ENCODE measurements around the gene CGREF1.
A peak's percentile ranks its signal among the peaks of the same experiment; 100 is the strongest.

Gene CGREF1

DNA sequence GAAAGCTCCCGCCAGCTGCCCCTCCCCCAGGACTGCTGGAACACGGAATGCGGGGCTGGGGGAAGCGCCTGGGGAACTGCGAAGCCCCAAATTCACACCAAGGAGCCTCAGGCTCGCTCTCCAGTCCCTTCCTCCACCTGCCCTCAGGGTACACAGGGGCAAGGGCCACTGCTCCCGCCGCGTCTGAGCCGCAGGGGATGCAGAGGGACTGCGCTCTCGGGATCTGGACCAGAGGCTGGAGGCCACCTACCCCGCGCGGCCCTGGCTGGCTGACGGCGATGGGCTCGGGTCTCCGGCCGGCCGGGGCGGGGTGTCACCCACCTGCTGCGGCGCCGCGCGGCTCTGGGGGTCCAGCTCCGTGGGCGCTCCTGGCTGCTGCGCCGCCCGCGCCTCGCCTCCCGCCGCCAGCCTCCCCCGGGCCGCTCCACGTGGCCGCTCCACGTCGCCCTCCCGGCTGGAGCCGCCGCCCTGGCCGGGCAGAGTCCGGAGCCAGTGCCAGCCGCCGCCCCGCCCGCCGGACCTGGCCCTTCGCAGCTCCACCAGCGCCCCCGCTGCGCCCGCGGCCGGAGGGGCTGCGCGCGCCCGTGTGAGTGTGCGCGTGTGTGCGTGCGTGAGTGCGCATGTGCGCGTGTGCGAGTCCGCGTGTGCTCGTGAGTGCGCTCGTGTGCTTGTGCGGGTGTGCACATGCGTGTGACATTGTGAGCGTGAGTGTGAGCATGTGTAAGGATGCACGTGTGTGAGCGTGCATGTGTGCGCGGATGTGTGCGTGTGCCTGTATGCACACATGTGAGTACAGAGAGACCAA lies at the start of gene CGREF1:
CGREF1 (minus strand) TSS at position 604 of the 805 bp plus-strand sequence. CDS start 14,762 bp downstream, outside the sequence.
- DNase-seq, result peak; percentile 9

GRCh38 chr2:27164960-27165763 lies 46.2 kb upstream of the CGREF1 start:
- no peak for DNase-seq

- no peak for DNase-seq
Measured at GRCh38 chr2:27162151-27163121, 43.5 kb upstream of the CGREF1 start.

- no peak for DNase-seq
Measured at GRCh38 chr2:27160191-27160590, 41.3 kb upstream of the CGREF1 start.

GRCh38 chr2:27159271-27159670 lies 40.3 kb upstream of the CGREF1 start:
- no peak for DNase-seq

GRCh38 chr2:27158468-27158867 lies 39.5 kb upstream of the CGREF1 start:
- DNase-seq, result no peak

- DNase-seq, result no peak
Measured at GRCh38 chr2:27155069-27155520, 36.2 kb upstream of the CGREF1 start.

DNA sequence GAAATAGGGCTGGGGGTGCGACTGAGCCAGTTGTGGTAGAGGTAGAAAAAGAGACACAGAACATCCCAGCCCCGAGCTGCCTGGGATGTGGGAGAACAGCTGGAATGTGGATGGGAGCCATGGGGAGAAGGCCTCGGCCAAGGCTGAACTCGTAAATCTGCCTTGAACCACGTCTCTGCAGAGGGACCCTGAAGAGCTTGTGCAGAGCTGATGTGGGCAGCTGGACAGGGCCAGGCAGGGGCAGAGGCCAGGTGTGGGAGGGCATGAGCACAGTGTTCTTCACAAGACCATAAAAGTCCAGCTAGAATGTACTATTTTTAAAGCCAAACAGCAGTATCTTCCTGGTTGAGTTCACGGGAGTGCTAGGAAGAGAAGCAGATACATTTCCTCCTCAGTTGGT lies 35.6 kb upstream of the CGREF1 start:
- DNase-seq, result no peak

- DNase-seq, result no peak
Measured at GRCh38 chr2:27152796-27153464, 34.0 kb upstream of the CGREF1 start.

DNA sequence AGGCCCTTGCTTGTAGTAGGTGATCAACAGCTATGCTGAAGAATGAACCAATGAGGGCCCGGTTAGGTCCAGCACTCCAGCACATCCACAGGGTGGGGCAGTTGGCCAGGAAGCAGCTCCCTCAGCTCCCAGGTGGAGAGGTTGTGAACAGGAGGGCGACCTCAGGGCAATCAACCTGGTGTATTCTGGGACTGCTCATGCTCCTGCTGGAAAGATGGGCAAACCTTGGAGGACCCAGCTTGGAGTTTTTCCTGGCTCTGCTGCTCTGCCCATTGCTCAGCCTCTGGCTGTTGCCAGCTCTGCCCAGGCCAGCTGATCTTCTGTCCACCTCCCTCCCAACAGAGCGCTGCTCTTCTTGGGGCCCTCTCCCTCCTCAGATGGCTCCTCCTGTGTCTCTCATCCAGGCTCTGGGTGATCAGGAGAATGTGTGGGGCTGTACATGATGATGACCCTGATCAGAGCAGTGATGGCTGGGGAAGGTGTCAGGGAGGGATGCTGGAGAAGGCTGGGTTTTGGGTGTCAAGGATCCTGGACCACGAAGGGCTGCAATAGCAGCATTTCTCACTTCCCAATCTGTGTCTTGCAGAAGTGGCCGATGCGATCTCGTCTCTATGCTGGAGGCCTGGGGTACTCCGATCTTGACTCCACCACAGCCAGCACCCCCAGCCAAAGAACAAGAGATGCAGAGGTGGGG lies 33.3 kb upstream of the CGREF1 start:
- no peak for DNase-seq

DNA sequence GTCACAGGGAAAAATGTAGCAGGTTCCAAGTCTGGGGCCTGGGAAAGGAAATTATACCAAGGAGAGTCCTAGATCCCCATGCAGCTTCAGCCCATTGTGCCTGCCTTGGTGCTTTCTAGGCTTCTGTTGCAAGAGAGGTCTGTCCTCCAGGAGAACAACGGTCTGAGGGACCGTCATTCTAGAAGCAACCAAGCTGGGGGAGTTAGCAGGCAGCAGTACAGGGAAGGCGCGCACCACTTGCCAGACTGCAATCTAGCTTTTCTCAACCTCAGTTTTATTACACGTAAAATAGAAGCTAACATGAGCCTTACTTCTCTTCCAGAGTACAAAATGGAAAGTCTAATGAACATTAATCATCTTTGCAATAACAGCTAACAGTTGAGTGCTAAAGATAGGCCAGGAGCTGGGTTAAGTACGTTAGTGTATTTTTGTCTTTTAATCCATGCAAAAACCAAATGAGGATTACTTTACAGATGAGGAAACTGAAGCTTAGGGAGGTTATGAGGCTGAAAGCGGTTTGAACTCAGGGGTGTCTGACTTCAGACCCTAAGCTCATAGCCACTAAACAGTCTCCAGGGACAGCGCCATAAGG lies 31.8 kb upstream of the CGREF1 start:
- DNase-seq, result no peak

- no peak for DNase-seq
Measured at GRCh38 chr2:27149570-27150405, 30.9 kb upstream of the CGREF1 start.

DNA sequence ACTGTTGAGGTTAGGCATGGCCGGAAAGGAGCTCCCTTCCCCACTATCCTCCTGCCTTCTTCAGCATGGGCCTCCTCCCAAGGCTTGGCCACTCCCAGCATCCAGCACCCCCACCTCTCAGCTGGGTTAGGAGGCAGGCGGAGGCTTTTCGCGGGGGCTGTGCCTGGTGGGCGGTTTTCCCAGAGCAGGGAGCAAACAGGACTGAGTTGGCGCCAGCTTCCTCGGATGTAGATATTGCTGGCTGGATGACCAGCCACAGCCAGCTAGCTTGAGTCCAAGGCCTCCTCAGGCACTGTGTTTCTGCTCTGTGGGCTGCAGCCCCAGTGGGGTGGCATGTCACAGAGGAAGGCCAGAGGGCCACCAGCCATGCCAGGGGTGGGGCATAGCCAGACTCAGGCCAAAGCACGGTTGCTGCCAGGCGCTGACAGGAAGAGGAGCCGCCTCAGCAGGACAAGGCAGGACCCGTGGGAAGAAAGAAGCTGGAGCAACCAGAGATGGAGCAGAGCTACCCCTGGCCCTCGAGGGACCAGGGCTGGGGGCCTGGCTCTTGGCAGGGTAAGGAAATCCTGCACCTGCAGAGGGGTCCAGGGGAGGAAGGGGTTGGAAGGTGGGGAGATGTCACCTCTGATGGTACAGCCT lies 30.0 kb upstream of the CGREF1 start, which contains the start of gene TCF23:
TCF23 (plus strand) TSS at position 204 of the 639 bp plus-strand sequence; CDS start at position 334, 130 bp downstream.
- DNase-seq, result no peak

GRCh38 chr2:27147935-27148334 lies 29.0 kb upstream of the CGREF1 start:
- DNase-seq, result no peak

- no peak for DNase-seq
Measured at GRCh38 chr2:27145682-27146081, 26.8 kb upstream of the CGREF1 start.

- DNase-seq, result no peak
Measured at GRCh38 chr2:27143285-27143684, 24.4 kb upstream of the CGREF1 start.

- no peak for DNase-seq
Measured at GRCh38 chr2:27139310-27139709, 20.4 kb upstream of the CGREF1 start, which contains the start of gene PRR30. TSS of gene PRR30 (minus strand) at chr2:27139410. CDS start at chr2:27138329, 1,081 bp downstream.

DNA sequence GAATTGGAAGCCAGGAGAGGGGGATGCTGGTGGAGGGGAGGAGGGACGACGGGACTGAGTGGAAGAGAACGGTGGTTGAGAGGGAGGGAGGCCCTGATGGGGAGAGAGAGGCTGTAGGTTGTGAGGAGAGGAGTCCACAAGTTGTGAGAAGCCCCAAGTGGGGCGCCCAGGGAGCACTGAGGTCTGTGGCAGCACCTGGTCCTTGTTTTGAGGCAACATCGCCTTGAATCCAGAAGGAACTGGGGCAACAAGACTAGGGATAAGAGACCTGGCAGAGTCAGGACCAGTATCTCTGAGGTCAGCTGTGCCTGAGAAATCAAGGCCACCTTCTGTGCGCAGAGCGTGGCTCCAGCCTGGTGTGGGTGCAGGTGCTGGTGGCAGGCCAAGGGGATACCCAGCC lies 19.2 kb upstream of the CGREF1 start:
- DNase-seq, result no peak

DNA sequence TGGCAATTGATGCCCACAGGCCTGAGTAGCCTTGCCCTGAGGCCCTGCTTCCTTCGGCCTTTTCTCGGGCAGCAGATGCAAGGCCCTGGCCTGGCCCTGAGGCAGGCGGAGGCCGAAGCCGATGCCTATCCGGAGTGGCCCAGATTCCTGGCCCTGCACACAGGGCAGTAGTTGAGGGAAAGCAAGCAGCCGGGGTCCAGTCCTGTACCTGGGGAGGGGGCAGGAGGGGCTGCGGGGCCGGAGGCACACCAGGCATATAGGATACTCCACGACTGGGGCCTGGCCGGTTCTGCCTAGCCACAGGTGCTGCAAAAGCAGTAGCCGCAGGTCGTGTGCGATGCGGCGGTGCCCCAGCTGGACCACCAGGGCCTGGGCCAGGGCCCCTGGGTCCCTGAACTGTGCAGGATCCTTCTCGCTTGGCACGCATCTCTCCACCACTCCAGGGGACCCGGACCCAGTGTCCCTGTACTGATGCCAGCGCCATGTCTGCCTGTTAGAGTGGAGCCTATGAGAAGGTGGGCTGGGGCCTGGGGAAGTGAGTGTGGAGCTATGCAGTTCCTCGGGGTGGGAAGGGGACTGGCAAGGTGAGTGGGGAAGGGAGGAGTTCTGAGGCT lies 18.5 kb upstream of the CGREF1 start:
- no peak for DNase-seq
